HG03095 (cell line): ENCODE data around the gene ACAD10.
"Not testable (repeated sequence)": the region's sequence is repeated elsewhere in the genome, so short reads cannot be mapped to it uniquely, and the experiment has no call there.

Experiments
- ATAC-seq: cut with Tn5 transposase; IDR thresholded peaks from one replicate; pipeline ENCODE4 v1.9.1; 2021; ENCODE audit warnings: moderate library complexity; ENCODE audit not compliant: unreplicated experiment

ACAD10 gene

GRCh38 chr12:111748151-111748672, 62.4 kb downstream of the ACAD10 start:
- ATAC-seq = no peak

- ATAC-seq = no peak
Observed at GRCh38 chr12:111748867-111749266, 63.0 kb downstream of the ACAD10 start.

- ATAC-seq = no peak
Observed at GRCh38 chr12:111749391-111749790, 63.5 kb downstream of the ACAD10 start.

DNA sequence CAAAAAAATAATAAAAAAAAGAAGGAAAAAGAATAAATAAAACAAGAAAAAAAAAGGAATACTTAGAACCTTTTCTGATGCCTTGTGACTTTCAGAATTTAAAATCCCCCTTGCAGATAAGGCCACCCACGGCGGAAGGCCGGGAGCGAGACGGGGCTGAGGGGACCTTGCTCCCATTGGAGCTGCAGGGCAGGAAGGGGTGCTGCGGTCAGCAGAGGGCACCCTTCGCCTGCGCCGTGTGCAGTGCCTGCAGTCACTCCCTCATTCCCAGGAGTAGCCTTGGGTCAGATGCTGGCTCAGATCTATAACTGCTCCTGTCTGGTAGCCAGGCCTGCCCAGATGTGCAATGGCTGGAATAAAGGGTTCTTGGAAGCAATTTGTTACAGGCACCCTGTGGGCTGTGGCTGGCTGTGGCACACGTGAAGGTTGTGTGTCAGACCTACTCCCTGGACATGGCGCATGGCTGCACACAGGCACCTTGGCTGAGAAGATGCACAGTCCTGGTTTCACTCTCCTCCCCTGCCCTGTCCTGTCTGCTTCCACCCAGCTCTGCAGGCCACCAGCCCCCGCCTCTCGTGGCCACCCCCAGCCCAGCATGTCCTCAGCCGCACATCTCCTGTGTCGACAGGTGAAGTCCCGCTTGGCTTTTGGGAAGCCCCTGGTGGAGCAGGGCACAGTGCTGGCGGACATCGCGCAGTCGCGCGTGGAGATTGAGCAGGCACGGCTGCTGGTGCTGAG, 67.5 kb downstream of the ACAD10 start:
- no peak for ATAC-seq

DNA sequence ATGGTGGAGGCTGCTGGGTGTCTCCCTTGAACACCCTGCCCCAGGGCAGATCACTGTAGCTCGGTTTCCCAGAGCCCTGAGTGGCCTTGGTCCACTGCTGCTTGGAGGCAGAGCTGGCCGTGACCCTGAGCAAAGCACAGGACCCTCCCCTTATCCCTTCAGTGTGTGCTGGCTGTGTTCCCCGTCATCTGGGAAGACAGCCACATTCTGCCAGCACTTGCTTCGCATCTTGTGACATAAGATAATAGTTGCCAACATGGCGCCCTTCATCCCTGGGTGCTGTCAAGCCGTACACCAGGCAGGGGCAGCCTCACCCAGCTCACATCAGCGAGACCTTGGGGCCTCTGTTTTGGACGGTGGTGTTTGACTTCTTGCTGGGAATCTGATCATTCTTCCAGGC, 68.8 kb downstream of the ACAD10 start:
- no peak for ATAC-seq

- no peak for ATAC-seq
Observed at GRCh38 chr12:111756196-111756595, 70.3 kb downstream of the ACAD10 start.

- ATAC-seq = no peak
Observed at GRCh38 chr12:111756681-111757080, 70.8 kb downstream of the ACAD10 start.

GRCh38 chr12:111757361-111758119, 71.7 kb downstream of the ACAD10 start:
- ATAC-seq = peak; percentile 38

DNA sequence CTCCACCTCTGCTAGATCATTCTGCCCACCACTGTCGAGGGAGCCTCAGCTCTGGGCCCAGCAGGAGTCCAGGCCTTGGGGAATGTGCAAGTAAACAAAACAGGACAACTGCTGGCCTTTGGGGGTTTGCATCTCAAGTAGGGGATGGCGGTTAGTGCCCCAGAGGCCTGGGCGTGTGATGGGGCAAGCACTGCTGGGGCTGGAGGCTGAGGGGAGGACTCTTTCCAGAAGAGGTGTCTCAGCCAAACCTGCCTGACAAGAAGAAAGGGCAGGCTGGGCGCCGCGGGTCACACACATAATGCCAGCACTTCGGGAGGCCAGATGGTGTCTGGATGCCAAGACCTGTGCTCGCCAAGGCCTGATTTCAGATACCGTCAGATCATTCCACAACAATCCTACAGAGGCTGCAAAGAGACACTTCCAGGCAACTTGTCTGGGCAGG, 72.3 kb downstream of the ACAD10 start:
- ATAC-seq = no peak

DNA sequence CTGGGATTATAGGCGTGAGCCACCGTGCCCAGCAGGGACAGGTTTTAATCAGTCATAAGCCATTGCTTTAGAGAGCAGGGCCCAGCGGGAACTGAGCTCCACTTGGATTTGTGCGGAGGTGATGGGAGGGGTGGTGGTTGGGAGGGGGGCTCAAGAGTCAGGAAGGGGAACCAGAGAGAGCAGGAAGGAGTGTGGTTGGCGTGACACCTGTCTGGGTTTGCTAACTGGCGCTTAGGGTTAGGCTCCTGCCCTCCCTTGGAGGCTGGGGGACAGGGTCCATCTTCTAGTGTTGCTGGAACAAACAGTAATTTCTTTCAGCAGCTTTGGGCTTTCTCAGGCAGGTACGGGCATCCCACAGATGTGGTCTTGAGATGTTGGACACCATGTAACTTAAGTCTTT, 73.4 kb downstream of the ACAD10 start:
- ATAC-seq = no peak

GRCh38 chr12:111759991-111760390, 74.1 kb downstream of the ACAD10 start:
- ATAC-seq = no peak

DNA sequence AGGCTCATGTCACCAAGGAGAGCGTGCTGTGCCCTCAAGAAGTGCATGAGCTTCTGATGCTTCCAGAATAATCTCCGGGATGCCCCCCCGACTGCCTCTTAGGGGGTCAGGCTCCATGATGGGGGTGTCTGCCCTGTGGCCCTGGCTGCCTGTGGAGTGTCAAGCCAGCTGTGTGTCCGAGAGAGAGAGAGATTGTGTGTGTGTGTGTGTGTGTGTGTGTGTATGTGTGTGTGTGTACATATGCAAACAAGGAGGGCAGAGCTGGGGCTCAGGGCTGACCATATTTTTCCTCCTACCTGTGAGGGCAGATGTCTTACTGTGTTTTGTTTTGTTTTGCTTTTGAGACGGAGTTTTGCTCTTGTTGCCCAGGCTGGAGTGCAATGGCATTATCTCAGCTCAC, 75.2 kb downstream of the ACAD10 start:
- no peak for ATAC-seq

DNA sequence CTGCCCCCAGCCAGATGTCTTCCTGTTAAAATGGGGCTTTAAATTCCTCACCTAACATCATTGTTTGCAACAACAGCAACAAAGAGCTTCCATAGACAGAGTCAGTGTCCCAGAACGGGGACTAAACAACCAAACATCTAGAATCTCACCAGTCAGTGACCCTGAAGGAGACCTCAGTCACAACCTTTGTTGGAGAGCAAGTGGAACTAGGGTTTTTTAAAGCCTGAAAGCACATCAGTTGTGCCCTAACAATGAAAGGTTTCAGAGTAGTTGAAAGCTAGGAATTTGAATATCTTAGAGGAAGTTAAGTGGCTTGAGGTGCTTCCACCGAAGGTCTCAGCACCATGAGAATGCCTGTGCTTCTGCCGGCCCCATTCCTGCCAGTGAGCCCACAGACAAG, 75.9 kb downstream of the ACAD10 start:
- no peak for ATAC-seq

DNA sequence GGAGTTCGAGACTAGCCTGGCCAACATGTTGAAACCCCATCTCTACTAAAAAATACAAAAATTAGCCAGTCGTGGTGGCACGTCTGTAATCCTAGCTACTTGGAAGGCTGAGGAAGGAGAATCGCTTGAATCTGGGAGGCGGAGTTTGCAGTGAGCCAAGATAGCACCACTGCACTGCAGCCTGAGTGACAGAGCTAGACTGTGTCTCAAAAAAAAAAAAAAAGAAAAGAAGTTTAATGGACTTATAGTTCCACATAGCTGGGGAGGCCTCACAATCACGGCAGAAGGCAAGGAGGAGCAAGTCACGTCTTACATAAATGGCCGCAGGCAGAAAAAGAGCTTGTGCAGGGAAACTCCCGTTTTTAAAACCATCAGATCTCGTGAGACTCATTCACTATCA, 77.7 kb downstream of the ACAD10 start:
- not testable (repeated sequence) for ATAC-seq

DNA sequence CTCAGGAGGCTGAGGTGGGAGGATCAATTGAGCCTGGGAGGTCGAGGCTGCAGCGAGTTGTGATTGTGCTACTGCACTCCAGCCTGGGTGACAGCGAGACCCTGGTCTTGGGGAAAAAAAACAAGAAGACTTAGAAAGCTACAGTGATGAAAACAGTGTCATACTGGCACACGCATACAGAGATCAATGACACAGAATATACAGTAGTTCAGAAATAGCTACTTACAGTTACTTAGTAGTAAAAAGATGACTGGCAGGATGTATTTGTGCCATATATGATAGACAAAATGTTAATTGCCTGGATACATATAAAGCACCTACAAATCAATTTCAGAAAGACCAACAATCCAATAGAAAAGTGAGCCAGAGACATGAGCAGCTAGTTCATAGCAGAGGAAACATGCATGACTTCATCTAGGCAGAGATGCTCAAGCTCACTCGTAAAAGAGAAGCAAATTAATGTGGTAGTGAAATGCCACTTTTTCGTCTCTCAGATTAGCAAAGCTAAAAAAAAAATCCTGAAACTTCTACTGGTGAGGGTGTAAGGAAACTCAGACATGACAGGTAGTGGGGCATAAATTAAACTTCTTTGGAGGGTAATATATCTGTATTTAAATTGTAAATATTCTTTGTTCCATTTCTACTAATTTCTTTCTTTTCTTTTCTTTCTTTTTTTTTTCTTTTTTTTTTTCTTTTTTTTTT, 78.4 kb downstream of the ACAD10 start:
- ATAC-seq = no peak

GRCh38 chr12:111766608-111767361, 80.9 kb downstream of the ACAD10 start, which contains the start of gene ALDH2:
TSS of gene ALDH2 (plus strand) at chr12:111766933. CDS start at chr12:111766983, 50 bp downstream.
- no peak for ATAC-seq

GRCh38 chr12:111767362-111768158, 81.7 kb downstream of the ACAD10 start:
- no peak for ATAC-seq

GRCh38 chr12:111768159-111768895, 82.5 kb downstream of the ACAD10 start:
- no peak for ATAC-seq

DNA sequence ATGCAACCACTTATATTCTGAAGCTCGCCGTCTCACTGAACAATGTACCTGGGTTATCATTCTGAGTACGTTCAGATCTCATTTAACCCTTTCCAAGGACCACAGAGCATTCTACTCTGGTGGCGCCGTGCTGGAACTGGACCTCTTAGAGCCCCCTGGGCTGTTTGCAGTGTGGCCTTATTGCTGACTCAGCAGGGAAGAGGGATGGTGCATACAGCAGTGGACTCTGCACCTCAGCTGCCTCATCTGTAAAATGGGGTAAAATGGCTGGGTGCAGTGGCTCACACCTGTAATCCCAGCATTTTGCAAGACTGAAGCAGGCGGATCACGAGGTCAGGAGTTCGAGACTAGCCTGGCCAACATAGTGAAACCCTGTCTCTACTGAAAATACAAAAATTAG, 83.7 kb downstream of the ACAD10 start:
- ATAC-seq = no peak
